Glomerular endothelial cell (primary cell): Measurements from ENCODE around the gene TIGD2. TPM values are rescaled to one million over a fixed set of nuclear protein-coding genes. Genes with fewer than 3 reads are reported as not detected.
"Not testable (repeated sequence)": the region's sequence is repeated elsewhere in the genome, so short reads cannot be mapped to it uniquely, and the experiment has no call there.

ENCODE experiments used
- DNase-seq: peaks from one replicate; pipeline ENCODE4 v3.0.0-alpha.2; 2011; ENCODE audit warnings: low read depth, low spot score; ENCODE audit errors: extremely low read depth
- total RNA-seq: library from RNA; depleted of rRNA; stranded (reverse); fragments of >200 nt; gene quantifications from 2 replicates; pipeline ENCODE4 v1.2.3, GENCODE V29; 2015

TIGD2 gene
- total RNA-seq, 1 donor from 2014 or later = 3.1 TPM

- DNase-seq = no peak
Observed at GRCh38 chr4:89117115-89117514, 5.8 kb downstream of the TIGD2 start.

- no peak for DNase-seq
Observed at GRCh38 chr4:89119166-89119565, 7.8 kb downstream of the TIGD2 start.

GRCh38 chr4:89119836-89120235 lies 8.5 kb downstream of the TIGD2 start:
- DNase-seq = no peak

- no peak for DNase-seq
Observed at GRCh38 chr4:89121387-89122068, 10.2 kb downstream of the TIGD2 start.

- DNase-seq = no peak
Observed at GRCh38 chr4:89123451-89123851, 12.1 kb downstream of the TIGD2 start.

GRCh38 chr4:89125901-89126782 lies 14.8 kb downstream of the TIGD2 start:
- DNase-seq = no peak

- DNase-seq = no peak
Observed at GRCh38 chr4:89129080-89129640, 17.8 kb downstream of the TIGD2 start.

GRCh38 chr4:89134775-89135319 lies 23.5 kb downstream of the TIGD2 start:
- DNase-seq = no peak

GRCh38 chr4:89136525-89136924 lies 25.2 kb downstream of the TIGD2 start:
- no peak for DNase-seq

GRCh38 chr4:89137231-89137630 lies 25.9 kb downstream of the TIGD2 start:
- DNase-seq = no peak

- DNase-seq = no peak
Observed at GRCh38 chr4:89137695-89138094, 26.4 kb downstream of the TIGD2 start.

- no peak for DNase-seq
Observed at GRCh38 chr4:89140168-89140759, 28.9 kb downstream of the TIGD2 start.

GRCh38 chr4:89142691-89143669 lies 31.6 kb downstream of the TIGD2 start:
- no peak for DNase-seq

- not testable (repeated sequence) for DNase-seq
Observed at GRCh38 chr4:89144652-89145051, 33.3 kb downstream of the TIGD2 start.

GRCh38 chr4:89146196-89146595 lies 34.9 kb downstream of the TIGD2 start:
- no peak for DNase-seq

GRCh38 chr4:89152972-89153371 lies 41.6 kb downstream of the TIGD2 start:
- no peak for DNase-seq

- DNase-seq = no peak
Observed at GRCh38 chr4:89156174-89156914, 45.0 kb downstream of the TIGD2 start.

GRCh38 chr4:89157488-89158024 lies 46.2 kb downstream of the TIGD2 start:
- no peak for DNase-seq
